ENCODE data around the gene DPYD.

Gene DPYD

GRCh38 chr1:97533358-97533757 lies 387.5 kb downstream of the DPYD start:
- H3K4me3 ChIP-seq (ENCODE audit: low read depth, low read length), result no peak overlapping the region
- no peak for DNase-seq (ENCODE audit: low read depth, low spot score)
- in situ Hi-C loops (cut with HindIII; ENCODE audit: low sequenced_read_pairs), result no loop called here
- TF ChIP-seq CTCF (IDR thresholded peaks at IDR 0.05; ENCODE audit: low read depth, low read length), result no peak

- DNase-seq (ENCODE audit: low read depth, low spot score), result no peak
- in situ Hi-C loops (cut with HindIII; ENCODE audit: low sequenced_read_pairs), result no loop called here
- no peak for TF ChIP-seq CTCF (IDR thresholded peaks at IDR 0.05; ENCODE audit: low read depth, low read length)
- no peak overlapping the region for H3K4me3 ChIP-seq (ENCODE audit: low read depth, low read length)
Observed at GRCh38 chr1:97529600-97529999, 391.2 kb downstream of the DPYD start.

- DNase-seq (ENCODE audit: low read depth, low spot score), result peak; percentile 4
- in situ Hi-C loops (cut with HindIII; ENCODE audit: low sequenced_read_pairs), result no loop called here
- no peak overlapping the region for H3K4me3 ChIP-seq (ENCODE audit: low read depth, low read length)
- no peak for TF ChIP-seq CTCF (IDR thresholded peaks at IDR 0.05; ENCODE audit: low read depth, low read length)
Observed at GRCh38 chr1:97524211-97524610, 396.6 kb downstream of the DPYD start.

- in situ Hi-C loops (cut with HindIII; ENCODE audit: low sequenced_read_pairs), result no loop called here
- H3K4me3 ChIP-seq (ENCODE audit: low read depth, low read length), result no peak overlapping the region
- DNase-seq (ENCODE audit: low read depth, low spot score), result no peak
- TF ChIP-seq CTCF (IDR thresholded peaks at IDR 0.05; ENCODE audit: low read depth, low read length), result no peak
Observed at GRCh38 chr1:97516588-97516987, 404.2 kb downstream of the DPYD start.

GRCh38 chr1:97508653-97509218 lies 412.1 kb downstream of the DPYD start:
- DNase-seq (ENCODE audit: low read depth, low spot score), result no peak
- in situ Hi-C loops (cut with HindIII; ENCODE audit: low sequenced_read_pairs), result no loop called here
- H3K4me3 ChIP-seq (ENCODE audit: low read depth, low read length), result no peak overlapping the region
- no peak for TF ChIP-seq CTCF (IDR thresholded peaks at IDR 0.05; ENCODE audit: low read depth, low read length)

GRCh38 chr1:97507863-97508262 lies 413.0 kb downstream of the DPYD start:
- no peak for DNase-seq (ENCODE audit: low read depth, low spot score)
- in situ Hi-C loops (cut with HindIII; ENCODE audit: low sequenced_read_pairs), result no loop called here
- TF ChIP-seq CTCF (IDR thresholded peaks at IDR 0.05; ENCODE audit: low read depth, low read length), result no peak
- H3K4me3 ChIP-seq (ENCODE audit: low read depth, low read length), result no peak overlapping the region

GRCh38 chr1:97506368-97506767 lies 414.5 kb downstream of the DPYD start:
- no peak overlapping the region for H3K4me3 ChIP-seq (ENCODE audit: low read depth, low read length)
- no peak for DNase-seq (ENCODE audit: low read depth, low spot score)
- no peak for TF ChIP-seq CTCF (IDR thresholded peaks at IDR 0.05; ENCODE audit: low read depth, low read length)
- in situ Hi-C loops (cut with HindIII; ENCODE audit: low sequenced_read_pairs), result no loop called here
